ENCODE measurements around the gene ODAD3.

GRCh38 chr19:11434703-11435056 lies 241 bp downstream of the ODAD3 start:
- TF ChIP-seq CTCF (IDR thresholded peaks at IDR 0.05; ENCODE audit: poor library complexity), result no peak
- TF ChIP-seq EZH2phosphoT487 (IDR thresholded peaks at IDR 0.05; ENCODE audit: low read depth, severe bottlenecking, unreplicated experiment), result no peak
- TF ChIP-seq EZH2 (IDR thresholded peaks at IDR 0.05; ENCODE audit: borderline replicate concordance), result no peak

Measured in hepatocyte (in vitro differentiated cells).